AG04449 (cell line): ENCODE measurements around the gene MRPS21.

ENCODE experiments used
- CTCF ChIA-PET: fragments of 350-600 bp; formaldehyde crosslinking; extraction: SDS; loops from one replicate; lab custom pipeline; 2021; ENCODE audit warnings: antibody characterized with exemption; lab: Yijun Ruan, JAX
- POLR2A ChIA-PET: fragments of 400-600, 350-600 bp; formaldehyde crosslinking; extraction: SDS; loops from one replicate; lab custom pipeline; 2020; ENCODE audit warnings: antibody characterized with exemption, inconsistent platforms; lab: Yijun Ruan, JAX
- DNase-seq: peaks from one replicate; pipeline ENCODE4 v3.0.0-alpha.2; 2010; ENCODE audit warnings: low read depth, low spot score
- H3K4me3 ChIP-seq: 2 replicates; pipeline ENCODE4 v1.5.1; 2011; ENCODE audit warnings: low read depth, mild to moderate bottlenecking, control low read depth, low read length
- CTCF ChIP-seq: IDR thresholded peaks from one replicate; pipeline ENCODE4 v1.5.1; 2011; ENCODE audit warnings: mild to moderate bottlenecking, moderate library complexity, low read length, control low read depth, inconsistent platforms; ENCODE audit not compliant: insufficient read depth; ENCODE audit errors: missing control alignments

The MRPS21 gene

GRCh38 chr1:150259217-150259616 is 34.4 kb upstream of the MRPS21 start:
- DNase-seq: no peak
- TF ChIP-seq CTCF: no peak
- H3K4me3 ChIP-seq: no peak overlapping the region
- ChIA-PET CTCF (interaction anchor here (0.6 to 16.5 kb wide), 2 partner anchors 19 to 187 kb away, joined by 3 to 623 read pairs; partner anchors contain the start of genes APH1A, C1orf54 and CIART), POLR2A (no interaction called here)

GRCh38 chr1:150259758-150260669 is 33.6 kb upstream of the MRPS21 start:
- ChIA-PET CTCF (interaction anchor here (1.7 to 16.5 kb wide), 2 partner anchors 9 to 18 kb away, joined by 9 to 623 read pairs; partner anchors contain the start of genes APH1A, C1orf54 and CIART), POLR2A (no interaction called here)
- H3K4me3 ChIP-seq: no peak overlapping the region
- DNase-seq: no peak
- TF ChIP-seq CTCF: no peak

GRCh38 chr1:150261367-150261766 is 32.3 kb upstream of the MRPS21 start:
- H3K4me3 ChIP-seq: no peak overlapping the region
- CTCF ChIA-PET: interaction anchor here (1.7 to 16.5 kb wide), 2 partner anchors 11 to 17 kb away, joined by 9 to 623 read pairs; partner anchors contain the start of genes APH1A, C1orf54 and CIART
- POLR2A ChIA-PET: no interaction called here
- no peak for DNase-seq
- no peak for TF ChIP-seq CTCF

GRCh38 chr1:150262388-150263320 is 31.0 kb upstream of the MRPS21 start:
- ChIA-PET CTCF (interaction anchor here (4.0 to 16.5 kb wide), 2 partner anchors 7 to 16 kb away, joined by 26 to 623 read pairs; partner anchors contain the start of genes APH1A, C1orf54 and CIART), POLR2A (no interaction called here)
- H3K4me3 ChIP-seq: no peak overlapping the region
- DNase-seq: no peak
- TF ChIP-seq CTCF: no peak

GRCh38 chr1:150263549-150263948 is 30.1 kb upstream of the MRPS21 start:
- CTCF ChIA-PET: interaction anchor here (4.0 to 16.5 kb wide), 2 partner anchors 8 to 15 kb away, joined by 26 to 623 read pairs; partner anchors contain the start of genes APH1A, C1orf54 and CIART
- no peak for TF ChIP-seq CTCF
- no peak for DNase-seq
- POLR2A ChIA-PET: interaction anchor here (0.6 kb wide), 1 partner anchor 16 kb away, joined by 4 read pairs; no protein-coding TSS in a partner anchor
- H3K4me3 ChIP-seq: no peak overlapping the region
